Mesodermal cell (in vitro differentiated cells): ENCODE data around the gene RPL13A. TPM values are rescaled to one million over a fixed set of nuclear protein-coding genes. Genes with fewer than 3 reads are reported as not detected.

ENCODE experiments used
- H3K27ac ChIP-seq: 2 replicates; pipeline ENCODE4 v1.7.0; 2013; ENCODE audit warnings: mild to moderate bottlenecking, low read depth, low read length, moderate library complexity; ENCODE audit not compliant: severe bottlenecking
- H3K36me3 ChIP-seq: 2 replicates; pipeline ENCODE4 v1.7.1; 2013; ENCODE audit warnings: mild to moderate bottlenecking, low read length, moderate library complexity; ENCODE audit not compliant: control insufficient read depth, insufficient read depth
- H3K4me1 ChIP-seq: one replicate; pipeline ENCODE4 v1.7.1; 2013; ENCODE audit warnings: mild to moderate bottlenecking, low read length; ENCODE audit not compliant: insufficient read depth, control insufficient read depth, poor library complexity, severe bottlenecking
- H3K4me3 ChIP-seq: 2 replicates; pipeline ENCODE4 v1.7.0; 2013; ENCODE audit warnings: low read length, control low read depth, mild to moderate bottlenecking; ENCODE audit not compliant: insufficient read depth, poor library complexity, severe bottlenecking; ENCODE audit errors: extremely low read depth
- H3K9me3 ChIP-seq: 2 replicates; pipeline ENCODE4 v1.7.1; 2013; ENCODE audit warnings: mild to moderate bottlenecking, low read length, moderate library complexity; ENCODE audit not compliant: control insufficient read depth
- WGBS, 2 experiments: methylation state at CpG; one replicate each; pipeline ENCODE4 v1.1.5; 2013; ENCODE audit warnings: missing lambda C conversion rate in 2 of 2; ENCODE audit not compliant: insufficient coverage in 2 of 2; 5-methylcytosine and 5-hydroxymethylcytosine counted together
- polyA plus RNA-seq, 2 experiments: library from polyadenylated mRNA; stranded (reverse); fragments of 50-300 nt; gene quantifications; one replicate each; pipeline ENCODE4 v1.2.3, GENCODE V29; 2013

The RPL13A gene
- polyA plus RNA-seq (2013, experiment 1 of 2), result 2,575 TPM
- polyA plus RNA-seq (2013, experiment 2 of 2), result 2,385 TPM

- Histone ChIP-seq H3K4me1 (peaks cover 11% of the 10 kb centered on the region), H3K27ac (peak within 1 kb of the TSS; percentile 91), H3K4me3 (peak within 1 kb of the TSS; percentile 100), H3K36me3 (peaks cover 49% of the 10 kb centered on the region), H3K9me3 (no peaks in the 10 kb centered on the region)
- WGBS, 2 experiments, result 0 to 1% methylated on average over 53 to 55 of the region's 57 CpGs
Measured at GRCh38 chr19:49487277-49488045, at the start of gene RPL13A. TSS of gene RPL13A (plus strand) at chr19:49487608. CDS start at chr19:49487630, 22 bp downstream.

DNA sequence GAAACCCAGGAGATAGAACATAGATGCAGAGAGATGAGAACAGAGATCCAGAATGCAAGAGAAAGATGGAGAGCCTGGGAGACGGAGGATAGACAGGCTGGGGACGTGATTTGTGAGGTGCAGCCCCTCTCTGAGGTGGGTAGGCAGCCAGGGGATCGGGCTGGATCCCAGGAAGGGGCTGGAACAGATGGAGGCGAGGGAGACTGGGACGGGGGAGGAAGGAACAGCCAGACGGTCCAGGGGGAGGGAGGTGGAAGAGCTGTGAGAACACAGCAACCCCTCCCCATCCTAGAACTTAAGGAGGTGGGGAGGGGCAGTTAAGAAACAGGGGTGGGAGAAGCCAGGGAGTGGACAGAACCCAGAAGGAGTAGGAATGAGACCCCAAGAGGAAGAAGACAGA, 49.1 kb upstream of the RPL13A start:
- H3K9me3 ChIP-seq, result no peaks in the 10 kb centered on the region
- H3K4me1 ChIP-seq, result no peaks in the 10 kb centered on the region
- no peak overlapping the region for H3K4me3 ChIP-seq
- H3K36me3 ChIP-seq, result no peaks in the 10 kb centered on the region
- 18 to 34% methylated on average over 3 of the region's 6 CpGs for WGBS, 2 experiments
- H3K27ac ChIP-seq, result no peak overlapping the region

GRCh38 chr19:49439836-49440235, 47.6 kb upstream of the RPL13A start:
- Histone ChIP-seq H3K4me1 (no peaks in the 10 kb centered on the region), H3K4me3 (no peak overlapping the region), H3K9me3 (no peaks in the 10 kb centered on the region), H3K27ac (no peak overlapping the region), H3K36me3 (no peaks in the 10 kb centered on the region)
- 82 to 86% methylated on average over 1 of the region's 6 CpGs for WGBS, 2 experiments

DNA sequence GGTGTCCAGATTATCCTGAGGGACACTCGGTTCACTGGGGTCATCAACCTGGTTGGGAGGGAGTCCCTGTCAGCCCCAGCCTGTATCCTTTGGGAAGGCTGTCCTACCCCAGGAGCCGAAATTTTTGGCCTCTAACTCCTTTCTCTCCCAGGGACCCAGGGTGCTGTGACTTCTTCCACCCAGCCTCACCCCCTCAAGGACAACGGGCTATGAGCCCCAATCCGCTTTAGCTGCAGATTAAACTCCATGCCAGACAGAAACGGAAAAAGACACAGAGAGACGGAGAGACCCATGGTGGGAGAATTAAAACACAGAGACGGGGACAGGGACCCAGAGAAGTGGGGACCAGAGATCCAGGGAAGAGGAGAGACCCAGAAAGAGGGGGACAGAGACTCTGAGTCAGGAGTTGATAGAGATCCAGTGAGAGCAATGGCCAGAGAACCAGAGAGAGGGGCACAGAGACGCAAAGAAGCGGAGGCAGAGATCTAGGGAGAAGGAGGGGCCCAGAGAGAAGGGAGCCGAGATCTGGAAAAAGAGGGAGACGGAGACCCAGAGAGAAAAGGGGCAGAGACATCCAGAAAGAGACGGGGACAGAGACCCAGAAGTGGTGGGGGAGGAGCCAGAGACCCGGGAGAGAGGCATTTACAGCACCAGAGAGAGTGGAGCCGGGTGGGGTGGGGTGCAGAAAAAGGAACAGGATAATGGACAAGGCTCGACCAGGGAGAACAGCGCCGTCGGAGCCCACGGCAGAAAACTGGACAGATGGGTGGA, 46.8 kb upstream of the RPL13A start:
- Histone ChIP-seq H3K4me1 (no peaks in the 10 kb centered on the region), H3K4me3 (peak overlapping the region; percentile 8), H3K27ac (no peak overlapping the region), H3K36me3 (no peaks in the 10 kb centered on the region), H3K9me3 (no peaks in the 10 kb centered on the region)
- WGBS, 2 experiments, result 24 to 42% methylated on average over 13 to 14 of the region's 19 CpGs

DNA sequence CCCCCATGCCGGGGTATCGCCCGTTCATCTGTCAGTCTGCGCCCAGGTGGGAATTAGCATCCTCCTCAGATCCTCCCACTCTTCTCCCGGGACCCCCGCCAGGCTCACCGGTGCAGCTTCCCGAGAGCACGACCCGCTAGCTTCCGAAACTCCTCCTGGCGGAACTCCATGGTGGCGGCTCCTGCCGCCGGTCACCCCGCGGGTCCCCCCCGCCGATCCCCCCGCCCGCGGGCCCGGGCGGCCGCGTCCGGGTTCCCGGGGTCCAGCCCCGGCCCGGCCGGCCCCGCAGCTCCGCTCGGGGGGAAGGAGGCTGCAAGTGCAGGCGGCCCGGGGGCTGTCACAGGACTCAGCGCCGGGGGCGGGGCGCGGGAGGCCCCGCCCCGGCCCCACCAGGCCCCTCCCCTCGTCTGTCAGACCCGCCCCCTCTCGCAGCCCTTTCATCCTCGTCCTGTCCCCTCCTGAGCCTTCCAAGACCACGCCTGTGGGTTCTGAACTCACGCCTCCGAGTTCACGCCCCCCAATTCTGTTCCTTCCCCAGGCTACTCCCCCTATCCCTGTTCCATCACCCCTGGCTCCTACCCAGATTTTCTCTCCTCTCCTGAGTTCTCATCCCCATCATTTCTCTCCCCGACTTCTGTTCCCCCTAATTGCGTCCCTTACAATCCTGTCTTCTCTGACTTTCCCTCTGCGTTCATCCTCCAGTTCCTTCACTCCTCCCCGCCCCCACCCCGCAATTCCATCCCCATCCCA, 46.0 kb upstream of the RPL13A start, which contains the start of gene SLC17A7:
SLC17A7 (minus strand) TSS at position 318 of the 750 bp plus-strand sequence; CDS start at position 170, 148 bp downstream.
- peak within 1 kb of the TSS; percentile 58 for H3K4me3 ChIP-seq
- no peak within 1 kb of the TSS for H3K27ac ChIP-seq
- WGBS, 2 experiments, result 1 to 2% methylated on average over 17 to 35 of the region's 56 CpGs

GRCh38 chr19:49441960-49442350, 45.5 kb upstream of the RPL13A start:
- Histone ChIP-seq H3K36me3 (peaks cover 7% of the 10 kb centered on the region), H3K4me1 (no peaks in the 10 kb centered on the region), H3K27ac (no peak overlapping the region), H3K4me3 (no peak overlapping the region), H3K9me3 (no peaks in the 10 kb centered on the region)
- WGBS, 2 experiments, result 20% methylated on average over 13 to 14 of the region's 14 CpGs

More for the DNA sequence above, 46.0 kb upstream of the RPL13A start, which contains the start of gene SLC17A7:
- Histone ChIP-seq H3K36me3 (peaks cover 1% of the 10 kb centered on the region), H3K9me3 (no peaks in the 10 kb centered on the region), H3K4me1 (no peaks in the 10 kb centered on the region)

GRCh38 chr19:49442354-49442753, 45.1 kb upstream of the RPL13A start:
- Histone ChIP-seq H3K9me3 (no peaks in the 10 kb centered on the region), H3K36me3 (peaks cover 11% of the 10 kb centered on the region), H3K4me3 (peak overlapping the region; percentile 58), H3K4me1 (no peaks in the 10 kb centered on the region), H3K27ac (no peak overlapping the region)
- WGBS, 2 experiments, result 2 to 8% methylated on average over 9 to 11 of the region's 11 CpGs

GRCh38 chr19:49442771-49443365, 44.5 kb upstream of the RPL13A start:
- no peaks in the 10 kb centered on the region for H3K9me3 ChIP-seq
- WGBS, 2 experiments, result 0 to 1% methylated on average over 27 to 28 of the region's 43 CpGs
- H3K36me3 ChIP-seq, result peaks cover 16% of the 10 kb centered on the region
- peak overlapping the region; percentile 58 for H3K4me3 ChIP-seq
- peak overlapping the region; percentile 69 for H3K27ac ChIP-seq
- no peaks in the 10 kb centered on the region for H3K4me1 ChIP-seq

- peak overlapping the region; percentile 58 for H3K4me3 ChIP-seq
- no peaks in the 10 kb centered on the region for H3K9me3 ChIP-seq
- peak overlapping the region; percentile 69 for H3K27ac ChIP-seq
- H3K36me3 ChIP-seq, result peaks cover 23% of the 10 kb centered on the region
- H3K4me1 ChIP-seq, result no peaks in the 10 kb centered on the region
- WGBS, 2 experiments, result 0% methylated on average over 38 to 42 of the region's 47 CpGs
Measured at GRCh38 chr19:49443366-49444099, 43.9 kb upstream of the RPL13A start.
